Measurements from ENCODE around the gene FKBP10.
"Not testable (repeated sequence)": the region's sequence is repeated elsewhere in the genome, so short reads cannot be mapped to it uniquely, and the experiment has no call there.

The FKBP10 gene

DNA sequence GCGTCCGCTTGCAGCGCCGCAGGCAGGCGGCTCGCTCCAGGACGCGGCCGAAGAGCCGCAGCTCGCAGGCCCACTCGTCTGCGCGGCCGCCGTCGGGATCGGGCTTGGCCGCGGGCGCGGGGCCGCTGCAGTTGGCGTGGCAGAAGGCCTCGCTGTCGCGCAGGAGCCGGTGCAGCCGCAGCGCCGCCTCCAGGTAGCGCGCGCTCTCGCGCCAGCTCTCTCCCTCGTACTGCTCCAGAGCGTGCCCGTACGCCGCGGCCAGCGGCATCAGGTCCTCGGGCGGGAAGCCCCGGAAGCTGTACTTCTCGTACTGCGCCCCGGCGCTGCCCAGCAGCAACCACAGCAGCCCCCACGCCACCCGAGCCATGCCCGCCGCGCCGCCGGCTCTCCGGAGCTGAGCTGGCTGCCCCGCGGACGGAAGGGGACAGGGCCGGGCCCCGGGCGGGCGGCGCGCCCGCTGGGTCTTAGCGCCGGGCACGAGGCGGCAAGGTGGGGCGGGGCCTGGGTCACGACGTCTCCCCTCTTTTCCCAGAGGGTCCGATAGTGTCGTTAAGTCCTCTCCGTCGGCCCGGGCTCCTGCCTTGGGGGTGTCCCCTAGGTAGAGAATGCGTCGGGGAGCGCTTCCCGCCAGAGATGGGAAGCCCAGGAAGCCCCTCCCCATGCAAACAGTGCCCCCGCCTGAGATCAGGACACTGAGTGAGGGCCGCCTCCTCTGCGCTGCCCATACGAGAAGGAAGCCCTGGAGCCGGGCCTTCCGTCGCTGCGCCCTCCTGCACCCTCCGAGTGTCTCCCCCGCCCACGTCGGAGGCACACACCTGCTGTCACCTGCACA lies 1.0 kb upstream of the FKBP10 start, which contains the start of gene P3H4:
Gene P3H4, minus strand, starts transcription at position 401 of the 832 bp plus-strand sequence. Its CDS starts 34 bp downstream, at position 367.
- DNase-seq, result peak; percentile 80

- no peak for DNase-seq
These were observed 412 bp downstream of the FKBP10 start for GRCh38 chr17:41813152-41813680.

- peak; percentile 42 for DNase-seq
These were observed 908 bp downstream of the FKBP10 start for GRCh38 chr17:41813699-41814124.

DNA sequence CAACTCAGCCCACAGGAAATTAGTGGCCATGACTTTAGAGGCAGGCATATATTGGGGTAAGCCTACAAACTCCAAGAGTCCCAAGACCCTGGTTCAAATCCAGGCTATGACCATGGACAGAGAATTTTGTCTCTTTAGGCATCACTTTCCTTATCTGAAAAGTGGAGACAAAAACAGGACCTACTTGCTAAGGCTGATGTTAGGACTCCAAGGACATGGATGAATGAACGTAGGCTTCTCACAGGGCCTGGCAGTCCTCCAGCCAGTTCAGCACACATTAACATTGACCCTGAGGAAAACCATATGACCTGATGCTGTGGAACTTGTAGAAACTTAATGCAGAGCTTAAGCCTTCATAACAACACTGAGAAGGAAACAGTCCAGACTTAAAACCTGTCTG lies 1.4 kb downstream of the FKBP10 start:
- no peak for DNase-seq

DNA sequence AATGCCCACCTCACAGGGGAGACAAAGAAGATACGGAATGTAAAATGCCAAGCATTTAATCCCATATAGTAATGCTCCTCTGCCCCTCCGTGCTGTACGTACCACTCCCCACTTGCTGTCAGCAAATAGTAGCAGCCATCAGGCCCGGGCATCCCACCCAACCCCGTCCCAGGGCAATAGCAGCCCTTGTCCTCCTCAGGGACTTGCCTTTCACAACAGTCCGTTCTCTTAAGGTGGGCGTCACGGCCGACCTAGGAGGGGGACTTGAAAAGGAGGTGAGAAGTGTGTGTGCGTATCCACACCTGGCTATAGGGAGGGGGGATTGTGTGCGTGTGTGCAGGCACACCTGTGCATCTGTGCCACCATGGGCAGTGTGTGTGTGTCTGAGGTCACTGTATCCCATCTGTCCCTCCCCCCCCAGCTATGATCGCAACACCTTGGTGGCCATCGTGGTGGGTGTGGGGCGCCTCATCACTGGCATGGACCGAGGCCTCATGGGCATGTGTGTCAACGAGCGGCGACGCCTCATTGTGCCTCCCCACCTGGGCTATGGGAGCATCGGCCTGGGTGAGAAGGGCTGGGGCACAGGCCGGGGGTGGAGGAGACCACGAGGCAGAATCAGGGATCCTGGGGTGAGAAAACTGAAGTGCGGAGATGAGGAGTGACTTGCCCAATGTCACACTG lies 4.0 kb downstream of the FKBP10 start:
- DNase-seq, result no peak

DNA sequence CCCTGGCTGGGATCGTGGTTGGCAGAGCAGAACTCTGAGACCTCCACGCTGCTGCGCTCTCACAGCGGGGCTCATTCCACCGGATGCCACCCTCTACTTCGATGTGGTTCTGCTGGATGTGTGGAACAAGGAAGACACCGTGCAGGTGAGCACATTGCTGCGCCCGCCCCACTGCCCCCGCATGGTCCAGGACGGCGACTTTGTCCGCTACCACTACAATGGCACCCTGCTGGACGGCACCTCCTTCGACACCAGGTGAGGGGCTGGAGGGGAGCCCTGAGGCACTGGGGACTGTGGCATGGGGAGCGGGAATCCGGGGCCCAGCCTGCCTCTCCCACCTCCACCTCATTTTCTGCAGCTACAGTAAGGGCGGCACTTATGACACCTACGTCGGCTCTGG lies 5.2 kb downstream of the FKBP10 start:
- no peak for DNase-seq

GRCh38 chr17:41821776-41822175 lies 9.0 kb downstream of the FKBP10 start:
- DNase-seq, result no peak

GRCh38 chr17:41822216-41823140 lies 9.7 kb downstream of the FKBP10 start:
- DNase-seq, result no peak

GRCh38 chr17:41823141-41823524 lies 10.3 kb downstream of the FKBP10 start:
- no peak for DNase-seq

DNA sequence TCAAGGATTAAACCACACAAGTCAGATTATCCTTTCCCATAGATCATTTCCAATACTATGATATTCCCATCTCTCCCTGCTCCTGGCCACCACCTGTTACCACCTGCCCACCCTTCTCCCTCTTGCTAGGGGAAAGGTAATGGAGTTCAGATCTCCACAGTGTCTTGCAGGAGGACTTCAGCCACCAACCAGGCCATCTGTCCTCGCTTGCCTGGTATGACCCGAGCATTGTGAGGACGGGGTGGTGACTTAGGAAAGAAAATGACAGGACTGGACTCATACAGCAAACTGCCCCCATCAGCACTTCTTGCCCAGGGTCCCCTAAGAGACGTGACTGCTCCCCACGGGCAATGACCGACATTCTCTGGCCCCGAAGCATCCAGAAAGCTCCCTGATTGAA lies 10.8 kb downstream of the FKBP10 start:
- DNase-seq, result no peak

DNA sequence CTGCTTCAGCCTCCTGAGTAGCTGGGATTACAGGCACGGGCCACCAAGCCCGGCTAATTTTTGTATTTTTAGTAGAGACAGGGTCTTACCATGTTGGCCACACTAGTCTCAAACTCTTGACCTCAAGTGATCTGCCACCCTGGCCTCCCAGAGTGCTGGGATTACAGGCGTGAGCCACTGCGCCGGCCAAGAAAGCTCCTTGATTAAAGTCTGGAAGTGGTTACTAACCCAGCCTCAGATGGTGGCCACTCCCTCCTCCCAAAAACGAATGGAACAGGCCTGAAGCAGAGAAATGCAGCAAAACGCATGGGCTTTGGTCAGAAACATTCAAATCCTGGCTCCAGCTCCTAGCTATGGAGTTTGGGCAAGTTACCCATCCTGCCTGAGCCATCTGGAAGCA lies 11.3 kb downstream of the FKBP10 start:
- DNase-seq, result no peak

DNA sequence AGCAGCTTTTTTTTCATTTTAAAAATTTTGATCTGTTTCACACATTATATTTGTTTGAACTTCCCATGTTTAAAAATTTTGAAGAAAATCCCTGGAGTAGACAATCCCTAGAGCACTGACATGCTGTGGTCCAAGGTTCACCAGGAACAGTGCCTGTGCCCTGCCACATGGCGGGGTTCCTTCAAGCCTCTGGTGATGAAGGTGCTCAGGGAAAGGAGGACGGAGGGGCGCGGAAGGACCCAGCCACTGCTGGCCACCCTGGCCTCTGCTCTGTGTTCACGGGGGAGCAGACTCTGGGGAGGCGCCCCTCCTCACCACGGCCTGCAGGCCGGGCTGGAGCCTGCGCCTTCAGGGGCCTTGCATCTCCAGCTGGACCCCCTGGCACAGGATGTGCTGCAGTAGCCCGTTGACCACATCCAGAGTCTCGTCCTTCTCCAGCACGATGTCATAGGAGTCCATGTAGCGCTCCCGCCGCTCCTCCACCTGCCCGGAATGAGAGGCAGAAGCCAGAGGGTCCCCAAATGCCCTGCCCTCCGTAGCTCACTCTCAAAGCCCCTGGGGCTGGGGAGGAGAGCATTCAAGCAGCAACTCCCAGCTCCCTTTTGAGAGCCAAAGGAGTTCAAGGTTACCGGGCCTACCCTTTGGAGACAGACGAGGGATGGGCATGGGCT lies 12.5 kb downstream of the FKBP10 start:
- DNase-seq, result no peak

- not testable (repeated sequence) for DNase-seq
These were observed 17.2 kb downstream of the FKBP10 start for GRCh38 chr17:41829961-41830360.

GRCh38 chr17:41835214-41835799 lies 22.5 kb downstream of the FKBP10 start:
- no peak for DNase-seq

- peak; percentile 65 for DNase-seq
These were observed 23.2 kb downstream of the FKBP10 start, which contains the start of gene NT5C3B for GRCh38 chr17:41835800-41836549. Gene NT5C3B, minus strand, starts transcription at chr17:41836232. Its CDS starts 39 bp downstream, at chr17:41836193.

GRCh38 chr17:41836550-41837196 lies 23.9 kb downstream of the FKBP10 start:
- DNase-seq, result peak; percentile 26

GRCh38 chr17:41837761-41838538 lies 25.1 kb downstream of the FKBP10 start, which contains the start of gene KLHL10:
Gene KLHL10, plus strand, starts transcription at chr17:41837825. Its CDS starts 108 bp downstream, at chr17:41837933.
- DNase-seq, result no peak

GRCh38 chr17:41839448-41839847 lies 26.6 kb downstream of the FKBP10 start:
- not testable (repeated sequence) for DNase-seq

GRCh38 chr17:41840781-41841180 lies 28.0 kb downstream of the FKBP10 start:
- not testable (repeated sequence) for DNase-seq
